ENCODE results near the gene TNFSF9.

The TNFSF9 gene, protein sequence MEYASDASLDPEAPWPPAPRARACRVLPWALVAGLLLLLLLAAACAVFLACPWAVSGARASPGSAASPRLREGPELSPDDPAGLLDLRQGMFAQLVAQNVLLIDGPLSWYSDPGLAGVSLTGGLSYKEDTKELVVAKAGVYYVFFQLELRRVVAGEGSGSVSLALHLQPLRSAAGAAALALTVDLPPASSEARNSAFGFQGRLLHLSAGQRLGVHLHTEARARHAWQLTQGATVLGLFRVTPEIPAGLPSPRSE

DNA sequence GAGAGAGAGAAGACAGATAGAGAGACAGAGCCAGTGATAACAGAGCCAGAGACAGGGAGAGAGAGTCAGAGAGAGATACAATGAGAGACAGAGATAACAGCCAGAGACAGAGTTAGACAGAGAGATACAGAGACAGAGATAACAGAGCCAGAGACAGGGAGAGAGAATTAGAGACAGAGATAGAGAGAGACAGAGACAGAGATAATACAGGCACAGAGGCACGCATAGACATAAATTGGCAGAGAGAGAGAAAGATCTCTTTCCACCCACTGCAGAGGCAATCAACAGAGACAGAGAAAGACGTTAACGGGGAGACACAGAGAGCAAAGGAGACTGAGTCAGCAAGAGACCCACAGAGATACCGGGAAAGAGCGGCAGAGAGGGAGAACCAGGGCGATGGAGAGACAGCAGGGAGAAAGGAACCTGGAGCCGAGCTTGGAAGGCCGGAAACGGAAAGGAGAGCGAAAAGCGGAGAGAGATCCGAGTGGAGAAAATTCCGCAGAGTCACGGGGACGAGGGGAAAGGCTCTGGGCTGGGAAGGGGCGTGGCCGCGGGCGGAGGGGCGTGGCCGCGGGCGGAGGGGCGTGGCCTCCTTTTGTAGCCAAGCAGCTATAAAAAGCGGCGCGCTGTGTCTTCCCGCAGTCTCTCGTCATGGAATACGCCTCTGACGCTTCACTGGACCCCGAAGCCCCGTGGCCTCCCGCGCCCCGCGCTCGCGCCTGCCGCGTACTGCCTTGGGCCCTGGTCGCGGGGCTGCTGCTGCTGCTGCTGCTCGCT, at the start of gene TNFSF9:
Gene TNFSF9, plus strand, starts transcription at position 641 of the 777 bp plus-strand sequence. Its CDS starts 11 bp downstream, at position 652.
- DNase-seq (ENCODE audit: low read depth in 4 of 4, low spot score in 1 of 4) = peak; percentile 61 to 85 (median 76)

GRCh38 chr19:6481541-6482342, 49.1 kb upstream of the TNFSF9 start, which contains the start of gene DENND1C:
DENND1C (minus strand) TSS chr19:6481787; CDS start chr19:6481695, 92 bp downstream.
- peak in 3 of 4 experiments; percentile 34 to 63 (median 49) for DNase-seq (ENCODE audit: low read depth in 4 of 4, low spot score in 1 of 4)

GRCh38 chr19:6482343-6482686, 48.5 kb upstream of the TNFSF9 start:
- no peak for DNase-seq (ENCODE audit: low read depth in 4 of 4, low spot score in 1 of 4)

GRCh38 chr19:6483235-6483634, 47.6 kb upstream of the TNFSF9 start:
- DNase-seq (ENCODE audit: low read depth in 4 of 4, low spot score in 1 of 4) = no peak

DNA sequence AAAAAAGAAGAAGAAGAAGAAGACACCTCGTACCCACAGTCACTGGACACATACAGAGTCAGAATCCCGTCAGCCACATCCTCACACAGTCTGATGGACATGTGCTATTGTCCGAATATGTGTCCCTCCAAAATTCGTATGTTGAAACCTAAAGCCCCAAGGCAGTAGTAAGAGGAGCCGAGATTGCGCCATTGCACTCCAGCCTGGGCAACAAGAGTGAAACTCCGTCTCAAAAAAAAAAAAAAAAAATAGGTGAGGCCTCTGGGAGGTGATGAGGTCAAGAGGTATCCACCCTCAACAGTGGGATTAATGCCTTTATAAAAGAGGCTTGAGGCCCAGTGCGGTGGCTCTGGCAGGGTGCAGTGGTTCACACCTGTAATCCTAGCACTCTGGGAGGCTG, 46.6 kb upstream of the TNFSF9 start:
- no peak for DNase-seq (ENCODE audit: low read depth in 4 of 4, low spot score in 1 of 4)

- no peak for DNase-seq (ENCODE audit: low read depth in 4 of 4, low spot score in 1 of 4)
These were observed 46.0 kb upstream of the TNFSF9 start for GRCh38 chr19:6484831-6485230.

- no peak for DNase-seq (ENCODE audit: low read depth in 4 of 4, low spot score in 1 of 4)
These were observed 41.4 kb upstream of the TNFSF9 start for GRCh38 chr19:6489278-6490061.

DNA sequence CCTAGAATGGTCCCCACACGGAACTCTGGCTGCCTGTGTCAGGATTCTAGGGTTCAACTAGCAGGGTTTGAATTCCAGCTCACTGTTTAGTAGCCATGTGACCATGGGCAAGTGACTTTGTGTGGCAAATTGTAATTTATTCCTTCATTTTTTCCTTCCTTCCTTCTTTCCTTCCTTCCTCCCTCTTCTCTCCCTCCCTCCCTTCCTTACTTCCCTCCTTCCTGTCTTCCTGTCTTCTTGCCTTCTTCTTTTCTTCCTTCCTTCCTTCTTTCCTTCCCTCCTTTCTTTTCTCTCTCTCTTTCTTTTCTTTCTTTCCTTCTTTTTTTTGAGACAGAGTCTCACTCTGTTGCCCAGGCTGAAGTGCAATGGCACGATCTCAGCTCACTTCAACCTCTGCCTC, 40.7 kb upstream of the TNFSF9 start:
- no peak for DNase-seq (ENCODE audit: low read depth in 4 of 4, low spot score in 1 of 4)

- DNase-seq (ENCODE audit: low read depth in 4 of 4, low spot score in 1 of 4) = no peak
These were observed 38.8 kb upstream of the TNFSF9 start for GRCh38 chr19:6491802-6492592.

DNA sequence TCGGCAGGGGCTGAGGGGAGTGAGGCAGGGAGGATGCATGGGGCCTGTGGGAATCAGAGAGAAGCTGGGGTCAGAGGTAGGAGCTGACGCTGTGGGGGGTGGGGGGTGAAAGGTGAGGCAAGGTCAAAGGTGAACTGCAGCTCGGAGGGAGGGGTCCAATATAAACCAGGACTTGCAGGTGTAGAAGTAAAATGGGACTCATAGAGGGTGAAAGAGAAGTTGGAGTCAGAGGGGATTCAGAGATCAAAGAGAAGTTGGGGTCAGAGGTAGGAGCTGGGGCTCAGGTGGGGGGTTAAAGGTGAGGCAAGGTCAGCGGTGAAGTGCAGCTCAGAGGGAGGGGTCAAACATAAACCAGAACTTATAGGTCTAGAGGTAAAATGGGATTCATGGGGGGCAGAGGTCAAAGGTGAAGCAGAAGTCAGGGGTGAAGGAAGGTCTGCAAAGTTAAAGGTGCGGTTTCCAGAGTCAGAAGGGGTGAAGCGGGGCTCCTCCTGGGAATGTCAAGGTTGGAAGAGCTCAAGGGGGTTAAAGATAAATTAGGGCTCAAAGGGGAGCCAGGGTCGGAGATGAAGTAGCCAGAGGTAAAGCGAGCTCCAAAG, 36.3 kb upstream of the TNFSF9 start:
- no peak for DNase-seq (ENCODE audit: low read depth in 4 of 4, low spot score in 1 of 4)

- no peak for DNase-seq (ENCODE audit: low read depth in 4 of 4, low spot score in 1 of 4)
These were observed 34.9 kb upstream of the TNFSF9 start for GRCh38 chr19:6495947-6496346.

DNA sequence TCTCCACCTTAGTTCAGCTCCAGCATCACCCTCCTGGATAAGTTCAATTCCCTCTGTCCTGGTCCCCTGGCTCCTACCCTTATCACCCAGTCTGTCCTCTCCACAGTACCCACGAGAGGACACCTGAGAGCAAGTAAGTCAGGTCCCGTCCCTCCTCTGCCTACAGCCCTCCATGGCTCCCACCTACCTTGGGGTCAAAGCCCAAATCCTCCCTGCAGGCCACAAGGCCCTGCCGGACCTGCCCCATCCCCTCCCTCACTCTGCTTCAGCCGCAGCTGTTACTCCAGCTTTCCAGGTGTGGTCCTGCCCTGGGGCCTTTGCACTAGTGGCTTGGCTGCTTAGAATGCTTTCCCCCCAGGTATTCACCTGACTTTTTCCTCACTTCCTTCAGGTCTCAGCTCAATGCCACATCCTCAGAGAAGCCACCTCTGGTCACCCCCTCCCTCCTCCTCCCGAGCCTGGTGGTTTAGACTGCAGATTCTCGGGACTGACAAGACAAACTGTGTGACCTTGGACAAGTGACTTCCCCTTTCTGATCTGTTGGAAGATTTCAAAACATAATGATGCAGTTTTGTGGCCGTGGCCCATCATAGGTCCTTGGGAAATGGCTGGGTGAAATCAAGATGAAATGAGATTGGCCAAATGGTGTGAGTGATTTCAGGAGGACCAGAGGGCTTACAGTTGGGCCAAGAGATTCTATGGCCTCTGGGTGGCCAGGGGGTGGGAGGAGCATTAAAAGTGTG, 32.4 kb upstream of the TNFSF9 start:
- no peak for DNase-seq (ENCODE audit: low read depth in 4 of 4, low spot score in 1 of 4)

DNA sequence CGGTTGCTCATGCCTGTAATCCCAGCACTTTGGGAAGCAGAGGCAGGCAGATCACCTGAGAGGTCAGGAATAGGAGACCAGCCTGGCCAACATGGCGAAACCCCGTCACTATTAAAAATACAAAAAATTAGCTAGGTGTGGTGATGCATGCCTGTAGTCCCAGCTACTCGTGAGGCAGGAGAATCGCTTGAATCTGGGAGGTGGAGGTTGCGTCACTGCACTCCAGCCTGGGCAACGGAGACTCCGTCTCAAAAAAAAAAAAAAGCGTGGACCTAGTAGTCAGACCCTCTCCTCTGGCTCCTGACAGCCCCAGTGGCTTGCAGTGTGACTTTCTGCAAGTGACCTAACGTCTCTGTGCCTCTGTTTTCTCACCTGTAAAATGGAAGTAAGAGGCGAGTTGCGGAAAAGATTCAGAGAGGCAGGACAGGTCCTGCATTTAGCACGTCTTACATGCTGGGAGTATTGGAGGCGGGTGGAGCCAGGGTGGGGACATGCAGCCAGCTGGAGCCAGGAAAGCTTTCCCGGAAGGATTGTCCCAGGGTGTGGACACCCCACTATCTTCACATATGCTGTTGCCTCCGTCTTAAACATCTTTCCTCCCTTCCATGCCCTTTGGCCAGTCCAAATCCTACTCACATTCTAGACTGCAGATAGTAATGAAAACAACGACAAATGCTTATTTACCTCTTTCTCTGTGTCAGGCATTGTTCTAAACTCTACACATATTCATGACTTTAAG, 31.6 kb upstream of the TNFSF9 start:
- no peak for DNase-seq (ENCODE audit: low read depth in 4 of 4, low spot score in 1 of 4)

DNA sequence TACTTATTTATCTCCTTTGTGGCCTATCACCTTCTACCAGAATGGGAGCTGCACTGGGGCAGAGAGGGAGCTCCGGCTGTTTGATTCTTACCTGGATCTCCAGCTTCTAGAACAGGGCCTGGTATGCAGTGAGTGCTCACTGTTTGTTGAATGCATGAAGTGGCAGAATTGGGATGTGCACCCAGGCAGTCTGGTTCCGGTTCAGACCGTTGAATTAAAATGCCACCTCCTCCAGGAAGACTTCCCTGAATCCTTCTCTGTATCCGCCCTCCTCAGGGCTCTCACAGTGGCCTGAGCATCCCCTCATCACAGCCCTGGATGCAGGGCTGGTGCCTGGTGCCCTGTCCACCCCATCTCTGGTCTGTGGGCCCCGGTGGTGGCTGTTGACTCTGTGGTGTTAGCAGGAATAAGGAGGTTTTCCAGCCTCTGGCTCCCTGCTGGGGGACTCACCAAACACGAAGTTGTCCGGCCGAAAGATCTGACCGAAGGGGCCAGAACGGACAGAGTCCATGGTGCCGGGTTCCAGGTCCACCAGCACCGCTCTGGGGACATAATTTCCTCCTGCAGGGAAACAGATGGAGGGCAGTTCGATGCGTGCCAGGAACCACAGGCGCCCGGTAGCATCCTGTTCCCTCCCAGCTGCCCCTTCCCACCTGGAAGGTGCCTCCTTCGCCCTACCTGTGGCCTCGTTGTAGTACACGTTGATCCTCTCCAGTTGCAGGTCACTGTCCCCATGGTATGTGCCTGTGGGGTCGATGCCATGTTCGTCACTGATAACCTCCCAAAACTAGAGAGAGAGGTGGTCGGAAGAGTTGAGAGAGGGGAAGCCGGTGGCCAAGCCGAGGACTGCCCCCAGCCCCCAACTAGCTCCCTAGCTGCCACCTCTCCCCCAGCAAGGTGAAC, 29.7 kb upstream of the TNFSF9 start:
- no peak for DNase-seq (ENCODE audit: low read depth in 4 of 4, low spot score in 1 of 4)

GRCh38 chr19:6501740-6502648, 28.8 kb upstream of the TNFSF9 start, which contains the start of gene TUBB4A:
TUBB4A (minus strand) TSS chr19:6502309; CDS start chr19:6502212, 97 bp downstream.
- DNase-seq (ENCODE audit: low read depth in 4 of 4, low spot score in 1 of 4) = no peak

Data from stimulated activated CD4-positive, alpha-beta T cell treated with anti-CD3 and anti-CD28 coated beads, Interleukin-1b, Interleukin-23, amount 100 ng/mL, for 24 hours (primary cell).